Measurements from ENCODE around the gene NPRL2.

The NPRL2 gene

GRCh38 chr3:50373146-50374051 is 22.8 kb upstream of the NPRL2 start:
- no peak for DNase-seq

- no peak for DNase-seq
Measured at GRCh38 chr3:50372349-50372748, 21.8 kb upstream of the NPRL2 start.

- DNase-seq, result no peak
Measured at GRCh38 chr3:50371133-50371685, 20.6 kb upstream of the NPRL2 start.

- DNase-seq, result no peak
Measured at GRCh38 chr3:50370594-50370993, 20.0 kb upstream of the NPRL2 start.

GRCh38 chr3:50369012-50369670 is 18.6 kb upstream of the NPRL2 start:
- no peak for DNase-seq

GRCh38 chr3:50365842-50366220 is 15.3 kb upstream of the NPRL2 start:
- DNase-seq, result no peak

GRCh38 chr3:50365080-50365841 is 14.7 kb upstream of the NPRL2 start:
- DNase-seq, result peak; percentile 95

GRCh38 chr3:50364573-50365079 is 14.1 kb upstream of the NPRL2 start:
- no peak for DNase-seq

GRCh38 chr3:50359760-50360110 is 9.2 kb upstream of the NPRL2 start:
- DNase-seq, result no peak

GRCh38 chr3:50358911-50359759 is 8.6 kb upstream of the NPRL2 start, which contains the start of gene TMEM115:
TMEM115 (minus strand) TSS chr3:50359521; CDS start chr3:50359063, 458 bp downstream.
- peak; percentile 95 for DNase-seq

GRCh38 chr3:50358355-50358910 is 7.9 kb upstream of the NPRL2 start:
- no peak for DNase-seq

- no peak for DNase-seq
Measured at GRCh38 chr3:50357481-50357880, 6.9 kb upstream of the NPRL2 start.

- no peak for DNase-seq
Measured at GRCh38 chr3:50356553-50356952, 6.0 kb upstream of the NPRL2 start.

- DNase-seq, result no peak
Measured at GRCh38 chr3:50355829-50356552, 5.4 kb upstream of the NPRL2 start.

GRCh38 chr3:50354850-50355249 is 4.3 kb upstream of the NPRL2 start:
- DNase-seq, result no peak

- DNase-seq, result no peak
Measured at GRCh38 chr3:50354186-50354764, 3.7 kb upstream of the NPRL2 start.

GRCh38 chr3:50353245-50354004 is 2.9 kb upstream of the NPRL2 start:
- no peak for DNase-seq

- DNase-seq, result no peak
Measured at GRCh38 chr3:50352781-50353180, 2.2 kb upstream of the NPRL2 start.

GRCh38 chr3:50351323-50351697 is 735 bp upstream of the NPRL2 start:
- DNase-seq, result no peak

- DNase-seq, result no peak
Measured at GRCh38 chr3:50350213-50350526, 405 bp downstream of the NPRL2 start.

Measured in activated naive CD4-positive, alpha-beta T cell treated with Interleukin-2 at 50 U/mL for 16 hours (primary cell).